Astrocyte (in vitro differentiated cells and primary cell): Measurements from ENCODE around the gene AKAP8.

Experiments
- EZH2 ChIP-seq: IDR thresholded peaks from 2 replicates; pipeline ENCODE4 v1.6.1; 2012; ENCODE audit warnings: mild to moderate bottlenecking, low read length, inconsistent platforms; ENCODE audit not compliant: insufficient read depth
- TF ChIP-seq, protein P1 (sequence below): IDR thresholded peaks from 2 replicates; pipeline ENCODE4 v1.5.1; 2011; ENCODE audit warnings: low read depth, mild to moderate bottlenecking, inconsistent platforms, low read length, moderate library complexity; ENCODE audit not compliant: insufficient read depth

- TF ChIP-seq, protein P1, sequence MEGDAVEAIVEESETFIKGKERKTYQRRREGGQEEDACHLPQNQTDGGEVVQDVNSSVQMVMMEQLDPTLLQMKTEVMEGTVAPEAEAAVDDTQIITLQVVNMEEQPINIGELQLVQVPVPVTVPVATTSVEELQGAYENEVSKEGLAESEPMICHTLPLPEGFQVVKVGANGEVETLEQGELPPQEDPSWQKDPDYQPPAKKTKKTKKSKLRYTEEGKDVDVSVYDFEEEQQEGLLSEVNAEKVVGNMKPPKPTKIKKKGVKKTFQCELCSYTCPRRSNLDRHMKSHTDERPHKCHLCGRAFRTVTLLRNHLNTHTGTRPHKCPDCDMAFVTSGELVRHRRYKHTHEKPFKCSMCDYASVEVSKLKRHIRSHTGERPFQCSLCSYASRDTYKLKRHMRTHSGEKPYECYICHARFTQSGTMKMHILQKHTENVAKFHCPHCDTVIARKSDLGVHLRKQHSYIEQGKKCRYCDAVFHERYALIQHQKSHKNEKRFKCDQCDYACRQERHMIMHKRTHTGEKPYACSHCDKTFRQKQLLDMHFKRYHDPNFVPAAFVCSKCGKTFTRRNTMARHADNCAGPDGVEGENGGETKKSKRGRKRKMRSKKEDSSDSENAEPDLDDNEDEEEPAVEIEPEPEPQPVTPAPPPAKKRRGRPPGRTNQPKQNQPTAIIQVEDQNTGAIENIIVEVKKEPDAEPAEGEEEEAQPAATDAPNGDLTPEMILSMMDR, result no peak
- TF ChIP-seq EZH2, result no peak
Observed at GRCh38 chr19:15394426-15394825, 14.8 kb upstream of the AKAP8 start.
